LoVo (cell line): ENCODE results near the gene CENATAC.
A peak's percentile ranks its signal among the peaks of the same experiment; 100 is the strongest.
"Not testable (repeated sequence)": the region's sequence is repeated elsewhere in the genome, so short reads cannot be mapped to it uniquely, and the experiment has no call there.

Source experiments
- DNase-seq: peaks from one replicate; pipeline ENCODE4 v3.0.0-alpha.2; 2016; ENCODE audit warnings: low spot score

Gene CENATAC

GRCh38 chr11:118996926-118997626 is 862 bp upstream of the CENATAC start:
- no peak for DNase-seq

- DNase-seq: no peak
Observed at GRCh38 chr11:118998388-118998717, 415 bp downstream of the CENATAC start.

- peak; percentile 84 for DNase-seq
Observed at GRCh38 chr11:118998822-118999221, 884 bp downstream of the CENATAC start.

- no peak for DNase-seq
Observed at GRCh38 chr11:119000906-119001305, 3.0 kb downstream of the CENATAC start.

GRCh38 chr11:119006656-119007055 is 8.7 kb downstream of the CENATAC start:
- DNase-seq: no peak

- no peak for DNase-seq
Observed at GRCh38 chr11:119011476-119012053, 13.6 kb downstream of the CENATAC start.

- no peak for DNase-seq
Observed at GRCh38 chr11:119012629-119013170, 14.8 kb downstream of the CENATAC start.

GRCh38 chr11:119014209-119014924 is 16.4 kb downstream of the CENATAC start:
- DNase-seq: no peak

- DNase-seq: peak; percentile 30
Observed at GRCh38 chr11:119015054-119015611, 17.2 kb downstream of the CENATAC start.

- no peak for DNase-seq
Observed at GRCh38 chr11:119016216-119017009, 18.5 kb downstream of the CENATAC start.

GRCh38 chr11:119017377-119017776 is 19.4 kb downstream of the CENATAC start:
- not testable (repeated sequence) for DNase-seq

GRCh38 chr11:119018074-119018938 is 20.4 kb downstream of the CENATAC start, which contains the start of the genes RPS25 and TRAPPC4:
RPS25 (minus strand) TSS chr11:119018343; CDS start chr11:119018284, 59 bp downstream.
TRAPPC4 (plus strand) TSS chr11:119018766; CDS start chr11:119018796, 30 bp downstream.
- peak; percentile 98 for DNase-seq

- no peak for DNase-seq
Observed at GRCh38 chr11:119019996-119020395, 22.1 kb downstream of the CENATAC start.

GRCh38 chr11:119021631-119022030 is 23.7 kb downstream of the CENATAC start:
- DNase-seq: no peak

GRCh38 chr11:119023741-119024140 is 25.8 kb downstream of the CENATAC start:
- peak; percentile 14 for DNase-seq

- no peak for DNase-seq
Observed at GRCh38 chr11:119024430-119025098, 26.6 kb downstream of the CENATAC start.

GRCh38 chr11:119025099-119025473 is 27.1 kb downstream of the CENATAC start:
- no peak for DNase-seq

- no peak for DNase-seq
Observed at GRCh38 chr11:119025541-119025940, 27.6 kb downstream of the CENATAC start.

GRCh38 chr11:119025978-119026766 is 28.2 kb downstream of the CENATAC start:
- no peak for DNase-seq
